CD14-positive monocyte (primary cell): Measurements from ENCODE around the gene C5orf34. TPM values are rescaled to one million over a fixed set of nuclear protein-coding genes. Genes with fewer than 3 reads are reported as not detected.

Experiments
- DNase-seq, 3 donors: peaks; one replicate each; pipeline ENCODE4 v3.0.0-alpha.2; 2011 to 2022
- H2AFZ ChIP-seq: 2 replicates; pipeline ENCODE4 v1.6.0; 2012; ENCODE audit warnings: mild to moderate bottlenecking, low read depth, low read length, inconsistent platforms; ENCODE audit not compliant: insufficient read depth, poor library complexity, severe bottlenecking
- H3K27ac ChIP-seq, 2 donors: 1 replicate in 1 of 2; 2 replicates in 1 of 2; pipeline ENCODE4 v1.5.1; 2012 to 2013; ENCODE audit warnings: low read length in 2 of 2, control low read depth in 1 of 2, inconsistent platforms in 1 of 2, low read depth in 1 of 2, mild to moderate bottlenecking in 1 of 2
- H3K27me3 ChIP-seq, 2 donors: one replicate each; pipeline versions ENCODE4 v1.6.0 to v1.6.1; 2011 to 2013; ENCODE audit warnings: low read length in 2 of 2; ENCODE audit not compliant: control insufficient read depth in 2 of 2, insufficient read depth in 2 of 2
- H3K36me3 ChIP-seq, 2 donors: replicated peaks in 1 of 2; 1 replicate in 1 of 2; 2 replicates in 1 of 2; pipeline versions ENCODE4 v1.5.1 to v1.6.1; 2012 to 2013; ENCODE audit warnings: low read length in 2 of 2, control low read depth in 1 of 2, inconsistent platforms in 1 of 2, mild to moderate bottlenecking in 1 of 2; ENCODE audit not compliant: insufficient read depth in 2 of 2, control insufficient read depth in 1 of 2
- H3K4me1 ChIP-seq, 2 donors: 1 replicate in 1 of 2; 2 replicates in 1 of 2; pipeline versions ENCODE4 v1.5.1 to v1.6.1; 2012 to 2013; ENCODE audit warnings: low read length in 2 of 2, control low read depth in 1 of 2, inconsistent platforms in 1 of 2, mild to moderate bottlenecking in 1 of 2, moderate library complexity in 1 of 2; ENCODE audit not compliant: insufficient read depth in 2 of 2, control insufficient read depth in 1 of 2
- H3K4me2 ChIP-seq: replicated peaks from 2 replicates; pipeline ENCODE3; 2012; ENCODE audit warnings: low read length, moderate library complexity, mild to moderate bottlenecking; ENCODE audit not compliant: poor library complexity, severe bottlenecking; ENCODE audit errors: extremely low read depth
- H3K4me3 ChIP-seq, 3 experiments: fragments of 200-600 bp in 1 of 3; sonication (generic) in 1 of 3; replicated peaks in 1 of 3; 1 replicate in 2 of 3; 2 replicates in 1 of 3; pipeline ENCODE4 v1.5.1; 2011 to 2013; ENCODE audit warnings: low read length in 3 of 3, mild to moderate bottlenecking in 3 of 3, control low read depth in 2 of 3, low read depth in 2 of 3, inconsistent platforms in 1 of 3, moderate library complexity in 1 of 3
- H3K79me2 ChIP-seq: 2 replicates; pipeline ENCODE4 v1.6.0; 2012; ENCODE audit warnings: mild to moderate bottlenecking, control low read depth, inconsistent platforms, low read length, moderate library complexity; ENCODE audit not compliant: insufficient read depth
- H3K9ac ChIP-seq: 2 replicates; pipeline ENCODE4 v1.6.0; 2017; ENCODE audit warnings: low read length, mild to moderate bottlenecking; ENCODE audit not compliant: insufficient read depth, poor library complexity, severe bottlenecking
- H3K9me3 ChIP-seq, 2 donors: replicated peaks in 1 of 2; 1 replicate in 1 of 2; 2 replicates in 1 of 2; pipeline versions ENCODE4 v1.5.1 to v1.6.1; 2012 to 2013; ENCODE audit warnings: low read length in 2 of 2, control low read depth in 1 of 2; ENCODE audit not compliant: control insufficient read depth in 1 of 2, insufficient read depth in 1 of 2
- H4K20me1 ChIP-seq: 2 replicates; pipeline ENCODE4 v1.6.0; 2012; ENCODE audit warnings: mild to moderate bottlenecking, low read length, control low read depth, moderate library complexity; ENCODE audit not compliant: insufficient read depth
- H3K27ac Mint-ChIP-seq, 7 donors: one replicate each; pipeline ENCODE4 v1.8.0; 2020; ENCODE audit warnings: mild to moderate bottlenecking in 7 of 7, mixed read lengths in 7 of 7, moderate library complexity in 6 of 7, inconsistent platforms in 2 of 7
- H3K27me3 Mint-ChIP-seq, 3 donors: one replicate each; pipeline ENCODE4 v1.8.0; 2021 to 2022; ENCODE audit warnings: low read depth in 3 of 3, mild to moderate bottlenecking in 3 of 3, mixed read lengths in 3 of 3, moderate library complexity in 3 of 3, inconsistent platforms in 1 of 3
- H3K36me3 Mint-ChIP-seq, 2 donors: one replicate each; pipeline ENCODE4 v1.8.0; 2020; ENCODE audit warnings: mixed read lengths in 2 of 2, inconsistent platforms in 1 of 2, mild to moderate bottlenecking in 1 of 2
- H3K4me1 Mint-ChIP-seq: one replicate; pipeline ENCODE4 v1.8.0; 2020; ENCODE audit warnings: mild to moderate bottlenecking, mixed read lengths
- H3K4me3 Mint-ChIP-seq, 2 donors: one replicate each; pipeline ENCODE4 v1.8.0; 2020; ENCODE audit warnings: mild to moderate bottlenecking in 2 of 2, mixed read lengths in 2 of 2, moderate library complexity in 1 of 2
- H3K9me3 Mint-ChIP-seq, 7 donors: one replicate each; pipeline ENCODE4 v1.8.0; 2020 to 2022; ENCODE audit warnings: mixed read lengths in 7 of 7, mild to moderate bottlenecking in 6 of 7, moderate library complexity in 6 of 7, inconsistent platforms in 2 of 7
- CTCF ChIP-seq: fragments of 200-600 bp; IDR thresholded peaks from one replicate; pipeline ENCODE4 v1.8.0; 2022; ENCODE audit warnings: antibody characterized with exemption, mild to moderate bottlenecking
- WGBS: methylation state at CpG from one replicate; pipeline ENCODE4 v1.1.5; 2013; ENCODE audit warnings: missing lambda C conversion rate; ENCODE audit not compliant: insufficient coverage; 5-methylcytosine and 5-hydroxymethylcytosine counted together
- intact Hi-C, 2 donors: fragments of 100-400 bp; cut with micrococcal nuclease; formaldehyde crosslinking; loops; one replicate each; pipeline versions ENCODE4 v1.15.0 to v1.15.1; 2023
- polyA plus RNA-seq, 3 donors: library from polyadenylated mRNA; depleted of rRNA in 1 of 3; unstranded in 2 of 3; stranded (reverse) in 1 of 3; fragments of 300-500 nt in 2 of 3; fragments of >200 nt in 1 of 3; fragmentation: Illumina TruSeq in 2 of 3; gene quantifications; 1 replicate in 2 of 3; 2 replicates in 1 of 3; pipeline ENCODE4 v1.2.3, GENCODE V29; 2012 to 2021

The C5orf34 gene
- polyA plus RNA-seq, 3 donors, result 0.17 to 0.59 (median 0.29) TPM

- H3K27me3 Mint-ChIP-seq, result no peaks in the 10 kb centered on the region
- no peak overlapping the region for H3K4me3 Mint-ChIP-seq
- Histone ChIP-seq H3K9me3 (no peaks in the 10 kb centered on the region), H3K9ac (no peak overlapping the region), H3K27ac (no peak overlapping the region), H3K4me3 (no peak overlapping the region), H3K36me3 (peaks cover 85 to 99% of the 10 kb centered on the region in 2 donors), H4K20me1 (peaks cover 8% of the 10 kb centered on the region), H3K4me2 (no peak overlapping the region), H2AFZ (no peak overlapping the region), H3K27me3 (no peaks in the 10 kb centered on the region), H3K4me1 (no peaks in the 10 kb centered on the region), H3K79me2 (peaks cover 6% of the 10 kb centered on the region)
- no peak for DNase-seq
- H3K4me1 Mint-ChIP-seq, result no peaks in the 10 kb centered on the region
- peaks cover 71 to 83% of the 10 kb centered on the region in 2 donors for H3K36me3 Mint-ChIP-seq
- peaks cover 0 to 3% (median 0%) of the 10 kb centered on the region in 7 donors for H3K9me3 Mint-ChIP-seq
- intact Hi-C loops, result no loop called here
- TF ChIP-seq CTCF, result no peak
- peak overlapping the region in 1 of 7 donors; percentile 42 for H3K27ac Mint-ChIP-seq
Observed at GRCh38 chr5:43543434-43543833, 28.5 kb upstream of the C5orf34 start.

- Histone ChIP-seq H2AFZ (no peak overlapping the region), H3K4me1 (no peaks in the 10 kb centered on the region), H4K20me1 (peaks cover 7% of the 10 kb centered on the region), H3K27ac (no peak overlapping the region), H3K4me2 (no peak overlapping the region), H3K27me3 (no peaks in the 10 kb centered on the region), H3K9ac (no peak overlapping the region), H3K79me2 (peaks cover 3% of the 10 kb centered on the region), H3K9me3 (no peaks in the 10 kb centered on the region), H3K4me3 (no peak overlapping the region), H3K36me3 (peaks cover 86 to 99% of the 10 kb centered on the region in 2 donors)
- H3K4me3 Mint-ChIP-seq, result no peak overlapping the region
- H3K27ac Mint-ChIP-seq, result no peak overlapping the region
- no peaks in the 10 kb centered on the region for H3K4me1 Mint-ChIP-seq
- intact Hi-C loops, result no loop called here
- peaks cover 61 to 79% of the 10 kb centered on the region in 2 donors for H3K36me3 Mint-ChIP-seq
- peaks cover 0 to 3% (median 0%) of the 10 kb centered on the region in 7 donors for H3K9me3 Mint-ChIP-seq
- H3K27me3 Mint-ChIP-seq, result no peaks in the 10 kb centered on the region
- no peak for DNase-seq
- WGBS, result 100% methylated on average over 1 of the region's 6 CpGs
- no peak for TF ChIP-seq CTCF
Observed at GRCh38 chr5:43540746-43541145, 25.8 kb upstream of the C5orf34 start.
